ENCODE data around the gene MOAP1.

The MOAP1 gene

GRCh38 chr14:93206793-93207467, 22.2 kb upstream of the MOAP1 start, which contains the start of the genes GON7 and UBR7:
Gene GON7, minus strand, starts transcription at chr14:93207065. Its CDS starts 28 bp downstream, at chr14:93207037.
Gene UBR7, plus strand, starts transcription at chr14:93207256. Its CDS starts 36 bp downstream, at chr14:93207292.
- Histone ChIP-seq H3K4me2 (ENCODE audit: low read length) (peak within 1 kb of the TSS; percentile 77), H2AFZ (ENCODE audit: low read depth, low read length) (peak within 1 kb of the TSS; percentile 75; the same call in 1 of the 2 replicates), H3K36me3 (replicated peaks; ENCODE audit: low read depth, low read length) (peaks cover 12% of the 10 kb centered on the region), H3K27ac (ENCODE audit: low read length) (peak within 1 kb of the TSS; percentile 57), H3K4me3 (ENCODE audit: low read length) (peak within 1 kb of the TSS; percentile 90), H3K9ac (ENCODE audit: low read length) (peak within 1 kb of the TSS; percentile 77), H3K27me3 (ENCODE audit: low read depth, low read length) (no peaks in the 10 kb centered on the region), H3K9me3 (ENCODE audit: insufficient read depth, low read length) (no peaks in the 10 kb centered on the region), H4K20me1 (ENCODE audit: insufficient read depth, low read length) (no peaks in the 10 kb centered on the region), H3K4me1 (ENCODE audit: low read length) (peaks cover 33% of the 10 kb centered on the region), H3K79me2 (ENCODE audit: low read length) (peaks cover 64% of the 10 kb centered on the region)
- TF ChIP-seq EZH2phosphoT487 (IDR thresholded peaks at IDR 0.05; ENCODE audit: low read depth) (no peak), CTCF (IDR thresholded peaks at IDR 0.05; ENCODE audit: low read depth, low read length) (no peak; the same call in 1 of the 2 replicates)

GRCh38 chr14:93201155-93201704, 16.5 kb upstream of the MOAP1 start:
- H3K4me2 ChIP-seq (ENCODE audit: low read length) = no peak overlapping the region
- no peak overlapping the region for H3K27ac ChIP-seq (ENCODE audit: low read length)
- no peaks in the 10 kb centered on the region for H3K27me3 ChIP-seq (ENCODE audit: low read depth, low read length)
- H3K9me3 ChIP-seq (ENCODE audit: insufficient read depth, low read length) = no peaks in the 10 kb centered on the region
- TF ChIP-seq EZH2phosphoT487 (IDR thresholded peaks at IDR 0.05; ENCODE audit: low read depth) = no peak
- no peak for TF ChIP-seq CTCF (IDR thresholded peaks at IDR 0.05; ENCODE audit: low read depth, low read length)
- no peak overlapping the region for H3K9ac ChIP-seq (ENCODE audit: low read length)
- no peak overlapping the region for H2AFZ ChIP-seq (ENCODE audit: low read depth, low read length)
- H3K36me3 ChIP-seq (replicated peaks; ENCODE audit: low read depth, low read length) = peaks cover 22% of the 10 kb centered on the region
- H4K20me1 ChIP-seq (ENCODE audit: insufficient read depth, low read length) = no peaks in the 10 kb centered on the region
- peaks cover 10% of the 10 kb centered on the region for H3K4me1 ChIP-seq (ENCODE audit: low read length)
- H3K79me2 ChIP-seq (ENCODE audit: low read length) = peaks cover 39% of the 10 kb centered on the region
- H3K4me3 ChIP-seq (ENCODE audit: low read length) = no peak overlapping the region

- no peak overlapping the region for H3K4me2 ChIP-seq (ENCODE audit: low read length)
- H3K36me3 ChIP-seq (replicated peaks; ENCODE audit: low read depth, low read length) = peaks cover 22% of the 10 kb centered on the region
- no peaks in the 10 kb centered on the region for H3K9me3 ChIP-seq (ENCODE audit: insufficient read depth, low read length)
- H3K27me3 ChIP-seq (ENCODE audit: low read depth, low read length) = no peaks in the 10 kb centered on the region
- no peak overlapping the region for H3K9ac ChIP-seq (ENCODE audit: low read length)
- H2AFZ ChIP-seq (ENCODE audit: low read depth, low read length) = no peak overlapping the region
- peaks cover 6% of the 10 kb centered on the region for H3K4me1 ChIP-seq (ENCODE audit: low read length)
- H3K4me3 ChIP-seq (ENCODE audit: low read length) = no peak overlapping the region
- H4K20me1 ChIP-seq (ENCODE audit: insufficient read depth, low read length) = no peaks in the 10 kb centered on the region
- TF ChIP-seq EZH2phosphoT487 (IDR thresholded peaks at IDR 0.05; ENCODE audit: low read depth) = no peak
- no peak for TF ChIP-seq CTCF (IDR thresholded peaks at IDR 0.05; ENCODE audit: low read depth, low read length)
- peaks cover 32% of the 10 kb centered on the region for H3K79me2 ChIP-seq (ENCODE audit: low read length)
- no peak overlapping the region for H3K27ac ChIP-seq (ENCODE audit: low read length)
Observed at GRCh38 chr14:93200553-93200952, 15.9 kb upstream of the MOAP1 start.

- no peaks in the 10 kb centered on the region for H3K27me3 ChIP-seq (ENCODE audit: low read depth, low read length)
Observed at GRCh38 chr14:93199031-93199430, 14.3 kb upstream of the MOAP1 start.

More at GRCh38 chr14:93199031-93199430, 14.3 kb upstream of the MOAP1 start:
- Histone ChIP-seq H2AFZ (ENCODE audit: low read depth, low read length) (no peak overlapping the region), H3K9me3 (ENCODE audit: insufficient read depth, low read length) (no peaks in the 10 kb centered on the region), H3K4me3 (ENCODE audit: low read length) (no peak overlapping the region), H3K4me2 (ENCODE audit: low read length) (no peak overlapping the region), H4K20me1 (ENCODE audit: insufficient read depth, low read length) (no peaks in the 10 kb centered on the region), H3K9ac (ENCODE audit: low read length) (no peak overlapping the region), H3K27ac (ENCODE audit: low read length) (no peak overlapping the region), H3K4me1 (ENCODE audit: low read length) (no peaks in the 10 kb centered on the region), H3K36me3 (replicated peaks; ENCODE audit: low read depth, low read length) (peaks cover 12% of the 10 kb centered on the region), H3K79me2 (ENCODE audit: low read length) (peaks cover 17% of the 10 kb centered on the region)
- TF ChIP-seq EZH2phosphoT487 (IDR thresholded peaks at IDR 0.05; ENCODE audit: low read depth) (no peak), CTCF (IDR thresholded peaks at IDR 0.05; ENCODE audit: low read depth, low read length) (no peak)

Data from OCI-LY3 (cell line).